GM19452 (cell line): ENCODE measurements around the gene SLC47A2.
"Not testable (repeated sequence)": the region's sequence is repeated elsewhere in the genome, so short reads cannot be mapped to it uniquely, and the experiment has no call there.

Experiments used
- ATAC-seq: cut with Tn5 transposase; IDR thresholded peaks from one replicate; pipeline ENCODE4 v1.9.1; 2021; ENCODE audit not compliant: unreplicated experiment

Gene SLC47A2

DNA sequence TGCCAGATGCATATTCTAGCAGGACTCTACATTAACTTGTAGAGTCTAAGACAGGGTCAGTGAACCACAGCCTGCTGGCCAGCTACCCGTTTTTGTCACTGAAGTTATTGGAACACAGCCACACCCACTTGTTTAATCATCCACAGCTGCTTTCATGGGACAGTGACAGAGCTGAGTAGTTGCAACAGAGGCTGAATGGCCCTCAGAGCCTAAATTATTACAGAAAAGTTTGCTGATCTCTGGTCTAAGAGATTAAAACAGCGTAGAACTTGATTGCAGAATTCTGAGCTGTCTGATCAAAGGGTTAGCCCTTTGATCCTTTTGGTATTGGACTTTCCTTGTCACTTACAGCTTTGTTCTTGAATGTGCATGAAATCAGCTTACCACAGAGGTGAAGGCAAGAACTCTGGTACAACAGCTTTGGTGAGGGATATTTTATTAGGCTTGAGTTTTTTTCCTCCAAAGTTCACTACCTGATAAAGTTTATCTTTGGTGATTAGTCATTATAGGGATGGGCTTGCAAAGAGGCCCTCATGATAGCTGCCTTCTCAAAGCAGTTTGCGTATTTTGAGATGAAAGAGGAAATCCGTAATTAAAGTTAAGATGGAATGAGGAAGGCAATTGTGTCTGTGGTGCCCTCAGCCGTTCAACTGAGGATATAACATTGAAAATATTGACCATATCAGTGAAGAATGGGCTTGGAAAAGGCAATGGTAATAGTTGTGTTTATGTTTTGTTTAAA, 44.2 kb downstream of the SLC47A2 start:
- ATAC-seq = no peak

DNA sequence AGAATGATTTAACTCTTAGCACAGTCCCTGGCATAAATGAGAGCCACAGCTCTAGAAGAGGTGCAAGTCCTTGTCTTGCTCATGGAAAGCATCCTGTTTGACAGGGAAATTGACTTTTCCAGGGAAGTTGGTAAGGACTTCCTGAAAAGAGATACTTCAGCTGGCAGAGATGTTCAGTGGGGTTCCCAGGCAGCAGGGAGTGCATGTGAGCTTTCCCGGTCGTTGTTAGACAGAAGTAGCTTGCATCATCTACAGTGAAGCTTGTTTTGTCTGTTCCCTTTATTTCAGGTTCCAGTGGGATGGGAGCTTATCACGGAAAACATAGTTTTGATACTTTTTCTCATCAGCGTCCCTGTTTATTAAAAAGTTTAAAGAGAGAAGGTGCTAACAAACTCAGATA, 45.0 kb downstream of the SLC47A2 start:
- ATAC-seq = no peak

DNA sequence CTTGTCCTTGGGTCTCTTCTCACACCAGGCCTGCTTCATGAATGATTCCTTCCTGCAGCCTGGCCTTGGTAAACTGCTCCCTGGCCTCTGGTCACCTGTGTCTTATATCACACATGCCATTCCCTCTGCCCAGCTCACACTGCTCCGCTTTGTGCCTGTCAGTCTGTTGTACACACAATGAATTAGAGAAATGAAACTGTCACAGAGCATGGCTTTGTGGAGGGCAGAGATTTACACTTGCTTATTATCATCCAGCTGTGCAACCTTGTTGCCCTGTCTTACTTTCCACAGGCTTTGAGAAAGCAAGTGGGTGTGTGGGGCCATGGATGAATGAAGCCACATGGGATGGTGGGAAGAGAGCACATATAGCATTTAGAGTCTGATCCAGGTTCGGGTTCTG, 45.5 kb downstream of the SLC47A2 start:
- ATAC-seq = no peak

DNA sequence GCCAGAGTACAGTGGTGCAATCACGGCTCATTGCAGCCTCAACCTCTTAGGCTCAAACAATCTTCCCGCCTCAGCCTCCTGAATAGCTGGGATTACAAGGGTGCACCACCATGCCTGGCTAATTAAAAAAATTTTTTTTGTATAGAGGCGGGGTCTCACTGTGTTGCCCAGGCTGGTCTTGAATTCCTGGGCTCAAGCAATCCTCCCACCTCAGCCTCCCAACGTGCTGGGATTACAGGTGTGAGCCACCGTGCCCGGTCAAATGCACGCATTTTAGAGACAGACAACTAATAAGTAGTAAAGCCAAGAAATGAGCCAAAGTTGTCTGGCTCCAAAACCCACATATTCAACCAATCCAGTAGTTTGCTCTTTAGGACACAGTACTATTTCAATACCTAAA, 46.7 kb downstream of the SLC47A2 start:
- not testable (repeated sequence) for ATAC-seq

DNA sequence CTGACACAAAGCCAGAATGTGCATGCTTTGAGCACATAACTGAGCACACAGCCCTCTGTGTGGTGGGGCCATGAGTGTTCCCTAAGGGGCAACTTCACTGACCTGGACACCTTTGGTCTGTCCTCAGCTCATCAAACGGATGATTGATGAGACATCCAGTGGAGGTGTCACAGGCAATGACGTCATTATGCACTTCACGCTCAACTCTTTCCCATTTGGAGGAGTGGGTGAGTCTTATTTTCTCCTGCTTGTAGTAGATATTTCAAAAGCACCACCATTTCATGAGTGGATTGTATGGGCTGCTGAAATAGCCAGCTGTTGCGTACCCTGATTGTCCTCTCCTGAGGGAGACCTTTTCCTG, 51.6 kb downstream of the SLC47A2 start:
- no peak for ATAC-seq

DNA sequence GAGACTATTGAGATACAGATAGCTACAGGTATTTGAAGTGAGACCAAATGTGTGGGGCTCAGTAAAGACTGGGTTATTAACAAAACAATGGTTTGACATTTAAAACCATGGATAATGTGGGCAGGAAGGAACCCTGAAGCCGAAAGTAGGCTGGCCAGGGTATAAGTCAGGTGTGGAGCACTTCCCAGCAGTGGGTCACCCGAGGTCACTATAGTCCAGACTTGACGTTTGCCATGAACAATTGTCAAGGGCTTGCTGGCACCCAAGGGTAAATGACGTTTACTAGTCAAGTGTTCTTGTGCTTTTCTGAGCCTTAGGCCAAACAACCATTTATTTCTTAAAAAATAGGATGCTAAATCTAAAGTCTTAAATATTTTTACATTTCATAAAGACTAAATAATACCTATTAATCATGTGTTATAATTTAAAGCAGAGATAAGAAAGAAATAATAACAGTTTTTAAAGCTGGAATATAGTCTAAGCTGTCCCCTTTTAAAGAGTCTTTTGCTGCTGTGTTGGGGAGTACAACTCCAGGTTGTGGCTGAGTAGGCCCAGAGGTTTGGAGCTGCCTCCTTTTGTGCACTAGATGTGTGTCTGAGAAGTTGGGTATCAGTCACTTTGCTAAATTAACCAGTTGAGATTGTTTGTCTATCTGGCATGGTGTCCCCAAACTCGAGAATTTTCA, 52.1 kb downstream of the SLC47A2 start:
- no peak for ATAC-seq

DNA sequence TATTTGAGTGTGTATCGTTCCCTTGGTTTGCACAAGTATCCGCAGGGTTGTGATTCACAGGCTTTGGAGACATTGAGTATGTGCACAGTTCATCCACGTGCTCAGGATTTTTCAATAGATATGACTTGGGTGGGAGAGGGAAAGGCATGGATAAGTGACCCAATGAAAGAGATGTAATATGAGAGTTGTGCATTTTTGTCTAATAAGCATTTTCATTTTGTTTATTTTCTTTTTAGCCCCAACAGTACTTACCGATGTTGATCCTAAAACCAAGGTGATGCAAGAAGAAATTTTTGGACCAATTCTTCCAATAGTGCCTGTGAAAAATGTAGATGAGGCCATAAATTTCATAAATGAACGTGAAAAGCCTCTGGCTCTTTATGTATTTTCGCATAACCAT, 53.3 kb downstream of the SLC47A2 start:
- no peak for ATAC-seq

DNA sequence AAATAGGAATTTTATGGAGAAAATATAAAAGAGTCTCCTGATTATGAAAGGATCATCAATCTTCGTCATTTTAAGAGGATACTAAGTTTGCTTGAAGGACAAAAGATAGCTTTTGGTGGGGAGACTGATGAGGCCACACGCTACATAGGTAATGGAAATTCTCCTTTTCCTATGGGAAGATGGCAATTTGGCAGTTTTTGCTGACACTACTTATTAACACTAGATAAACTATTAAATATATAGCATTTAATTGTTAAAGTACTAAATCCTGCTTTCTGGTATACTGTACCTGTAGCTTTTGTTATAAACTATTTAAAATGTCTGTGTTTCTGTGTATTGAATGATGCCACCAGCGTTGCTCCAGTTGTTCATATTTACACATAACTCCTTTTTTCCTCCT, 55.3 kb downstream of the SLC47A2 start:
- ATAC-seq = no peak

DNA sequence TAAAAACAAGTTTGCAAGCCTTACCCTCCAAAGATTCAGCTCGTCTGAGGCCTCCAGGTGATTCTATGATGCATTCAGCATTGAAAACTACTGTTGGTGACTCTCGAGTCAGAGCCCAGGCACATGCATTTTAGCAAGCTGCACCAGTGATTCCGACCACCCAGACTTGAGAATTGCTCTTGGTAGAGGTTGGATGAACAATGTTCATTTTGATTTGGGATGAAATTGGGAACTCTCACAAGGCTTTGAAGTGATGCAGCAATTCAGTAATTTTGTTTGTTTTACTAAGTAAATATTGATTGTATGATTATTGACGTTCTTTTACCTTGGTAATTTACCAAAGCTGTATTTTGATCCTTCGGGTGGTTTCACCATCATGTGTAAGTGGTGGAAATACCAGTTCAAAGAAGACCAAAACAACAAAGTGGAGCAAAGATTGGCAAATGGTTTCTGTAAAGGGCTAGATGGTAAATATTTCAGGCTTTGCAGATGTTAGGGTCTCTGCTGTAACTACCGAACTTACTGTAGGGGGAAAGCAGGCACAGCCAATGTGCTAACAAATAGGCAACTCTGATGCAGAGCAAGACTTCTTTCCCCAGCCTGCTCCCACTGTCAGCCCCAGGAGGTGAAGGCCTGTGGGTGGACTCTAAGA, 56.0 kb downstream of the SLC47A2 start:
- ATAC-seq = no peak

DNA sequence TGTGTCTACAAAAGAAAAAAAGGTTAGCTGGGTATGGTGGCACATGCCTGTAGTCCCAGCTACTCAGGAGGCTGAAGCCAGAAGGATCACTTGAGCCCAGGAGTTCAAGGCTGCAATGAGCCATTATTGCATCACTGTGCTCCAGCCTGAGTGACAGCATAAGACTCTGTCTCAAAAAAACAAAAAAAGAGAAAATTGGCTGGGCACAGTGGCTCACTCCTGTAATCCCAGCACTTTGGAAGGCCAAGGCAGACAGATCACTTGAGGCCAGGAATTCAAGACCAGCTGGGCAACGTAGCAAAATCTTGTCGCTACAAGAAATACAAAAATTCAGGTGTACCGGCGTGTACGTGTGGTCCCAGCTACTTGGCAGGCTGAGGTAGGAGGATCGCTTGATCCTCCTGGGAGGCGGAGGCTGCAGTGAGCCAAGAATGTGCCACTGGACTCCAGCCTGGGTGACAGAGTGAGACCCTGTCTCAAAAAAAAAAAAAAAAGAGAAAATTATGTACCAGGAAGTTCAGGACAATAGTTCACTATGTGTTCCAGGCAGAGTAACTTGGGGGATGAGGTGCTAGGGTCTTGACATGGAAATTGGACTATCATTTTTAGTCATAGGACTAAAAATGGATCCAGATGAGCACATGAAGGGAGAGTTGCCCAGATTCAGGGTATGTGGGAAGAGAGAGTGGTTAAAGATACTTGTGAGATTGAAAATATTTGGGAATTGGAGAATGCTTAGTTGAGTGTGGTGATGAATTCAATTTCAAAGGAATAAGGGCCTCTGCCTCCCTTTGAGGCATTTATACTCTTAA, 56.8 kb downstream of the SLC47A2 start:
- ATAC-seq = no peak

DNA sequence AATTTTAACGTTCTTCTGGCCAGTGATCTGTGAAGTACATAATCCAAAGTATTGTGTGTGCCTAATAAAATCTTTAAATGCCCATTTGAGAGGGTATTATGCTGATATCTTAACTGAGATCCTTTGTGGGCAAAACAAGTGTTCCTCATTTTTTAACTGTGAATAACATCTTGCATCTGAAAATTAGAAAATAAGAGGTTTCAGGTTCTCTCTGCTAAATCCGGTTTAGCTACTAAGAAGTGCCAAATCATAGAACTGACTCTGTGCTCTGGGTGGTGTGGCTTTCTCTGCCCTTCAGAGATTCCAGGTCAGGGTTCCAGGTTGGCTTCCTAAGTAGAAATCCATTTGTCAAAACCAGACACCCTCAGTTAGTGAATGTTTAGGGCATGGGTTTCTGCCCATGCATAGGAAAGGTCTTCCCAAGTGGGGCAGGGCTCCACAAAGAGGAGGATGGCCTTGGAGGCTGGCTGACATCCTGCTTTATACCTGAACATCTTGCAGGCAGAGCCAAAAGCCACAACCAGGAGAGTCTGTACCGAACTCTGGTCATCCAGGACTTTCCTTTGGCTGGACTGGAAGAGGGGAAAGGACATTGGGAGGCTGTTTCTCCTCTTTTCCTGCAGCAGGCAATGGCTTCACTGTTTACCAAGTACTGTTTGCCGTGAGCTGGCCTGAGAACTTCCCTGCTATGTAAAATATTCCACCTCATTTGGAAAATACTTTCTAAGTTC, 59.4 kb downstream of the SLC47A2 start:
- ATAC-seq = no peak

DNA sequence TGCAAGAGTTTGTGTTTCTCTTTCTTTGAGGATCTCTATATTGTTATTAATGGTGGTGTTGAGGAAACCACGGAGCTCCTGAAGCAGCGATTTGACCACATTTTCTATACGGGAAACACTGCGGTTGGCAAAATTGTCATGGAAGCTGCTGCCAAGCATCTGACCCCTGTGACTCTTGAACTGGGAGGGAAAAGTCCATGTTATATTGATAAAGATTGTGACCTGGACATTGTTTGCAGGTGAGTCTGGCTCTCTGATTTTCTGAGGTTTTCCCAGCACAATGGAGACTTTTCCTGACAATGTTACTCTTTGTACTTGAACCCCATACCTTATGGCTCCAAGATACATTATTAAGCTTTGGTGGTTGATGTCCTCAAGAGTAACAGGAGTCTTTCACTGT, 60.0 kb downstream of the SLC47A2 start:
- ATAC-seq = no peak

DNA sequence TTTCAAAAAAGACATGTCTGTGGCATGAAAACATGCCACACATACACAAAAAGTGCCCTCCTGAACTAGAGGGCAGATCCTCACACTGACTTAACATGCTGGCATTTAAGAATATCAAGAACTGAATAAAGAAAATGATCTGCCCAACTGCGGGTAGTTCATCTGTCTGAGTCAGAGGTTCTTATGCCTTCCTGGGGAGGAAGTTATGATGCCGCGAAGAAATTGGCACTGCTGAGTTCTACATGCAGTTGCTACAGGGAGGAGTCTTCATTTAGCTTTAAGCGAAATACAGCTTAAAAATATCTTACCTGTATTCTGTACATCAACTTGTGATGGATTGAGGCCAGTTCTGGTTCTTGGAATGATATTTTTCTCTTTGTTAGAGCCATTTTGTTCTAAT, 61.5 kb downstream of the SLC47A2 start:
- ATAC-seq = no peak

DNA sequence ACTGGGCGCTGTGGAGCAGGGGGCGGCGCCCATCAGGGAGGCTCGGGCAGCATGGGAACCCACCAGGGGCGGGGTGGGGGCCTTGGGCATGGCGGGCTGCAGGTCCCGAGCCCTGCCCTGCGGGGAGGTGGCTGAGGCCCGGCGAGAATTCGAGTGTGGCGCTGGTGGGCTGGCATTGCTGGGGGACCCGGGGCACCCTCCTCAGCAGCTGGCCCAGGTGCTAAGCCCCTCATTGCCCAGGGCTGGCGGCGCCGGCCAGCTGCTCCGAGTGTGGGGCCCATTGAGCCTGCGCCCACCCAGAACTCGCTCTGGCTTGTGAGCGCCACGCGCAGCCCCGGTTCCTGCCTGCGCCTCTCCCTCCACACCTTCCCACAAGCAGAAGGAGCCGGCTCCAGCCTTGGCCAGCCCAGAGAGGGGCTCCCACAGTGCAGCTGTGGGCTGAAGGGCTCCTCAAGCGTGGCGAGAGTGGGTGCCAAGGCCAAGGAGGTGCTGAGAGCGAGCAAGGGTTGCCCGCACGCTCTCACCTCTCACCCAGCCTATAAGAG, 62.0 kb downstream of the SLC47A2 start:
- ATAC-seq = no peak

DNA sequence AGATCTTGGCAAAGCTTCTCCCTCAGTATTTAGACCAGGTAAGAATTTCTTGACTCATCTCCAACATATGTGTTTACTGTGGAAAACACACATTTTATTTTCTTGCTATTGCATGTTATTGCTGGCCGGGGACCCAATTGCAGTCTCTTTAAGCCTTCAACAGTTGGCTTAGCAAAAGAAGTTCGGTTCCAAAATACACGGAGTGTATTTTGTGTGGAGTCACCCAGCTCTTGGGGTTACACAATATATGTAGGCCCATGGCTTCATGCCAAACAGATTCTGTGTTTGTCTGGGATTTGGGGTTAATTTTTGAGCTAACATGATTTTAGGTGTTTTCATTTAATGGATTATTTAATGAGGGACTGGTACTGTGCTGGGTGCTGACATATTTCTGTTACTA, 63.8 kb downstream of the SLC47A2 start:
- no peak for ATAC-seq

DNA sequence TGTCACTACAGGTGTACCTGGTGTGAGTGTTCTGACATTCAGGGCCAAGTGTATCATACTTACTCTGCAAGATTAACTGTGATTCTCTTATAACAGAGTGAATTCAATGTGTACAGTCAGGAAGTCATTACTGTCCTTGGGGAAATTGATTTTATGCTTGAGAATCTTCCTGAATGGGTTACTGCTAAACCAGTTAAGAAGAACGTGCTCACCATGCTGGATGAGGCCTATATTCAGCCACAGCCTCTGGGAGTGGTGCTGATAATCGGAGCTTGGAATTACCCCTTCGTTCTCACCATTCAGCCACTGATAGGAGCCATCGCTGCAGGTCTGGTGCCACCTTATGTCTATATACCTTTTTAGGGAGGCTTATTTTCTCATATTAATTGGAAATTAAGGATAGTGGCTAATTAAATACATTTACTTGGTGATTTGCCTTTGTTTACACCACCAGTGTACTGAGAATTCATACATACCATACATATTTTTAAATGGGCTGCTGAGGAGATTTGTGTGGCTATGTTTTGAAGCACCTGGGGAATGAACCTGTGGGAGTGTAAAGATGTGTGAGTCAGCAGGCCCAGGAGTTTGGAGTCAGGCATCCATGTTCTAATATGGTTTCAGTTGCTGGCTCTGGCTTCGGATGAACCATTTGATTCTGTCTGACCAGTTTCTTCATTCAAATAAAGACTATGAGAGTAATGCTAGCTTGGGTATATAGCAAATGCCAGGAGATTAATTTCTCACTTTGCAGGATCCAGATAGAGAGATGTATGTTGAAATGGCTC, 64.7 kb downstream of the SLC47A2 start:
- no peak for ATAC-seq

DNA sequence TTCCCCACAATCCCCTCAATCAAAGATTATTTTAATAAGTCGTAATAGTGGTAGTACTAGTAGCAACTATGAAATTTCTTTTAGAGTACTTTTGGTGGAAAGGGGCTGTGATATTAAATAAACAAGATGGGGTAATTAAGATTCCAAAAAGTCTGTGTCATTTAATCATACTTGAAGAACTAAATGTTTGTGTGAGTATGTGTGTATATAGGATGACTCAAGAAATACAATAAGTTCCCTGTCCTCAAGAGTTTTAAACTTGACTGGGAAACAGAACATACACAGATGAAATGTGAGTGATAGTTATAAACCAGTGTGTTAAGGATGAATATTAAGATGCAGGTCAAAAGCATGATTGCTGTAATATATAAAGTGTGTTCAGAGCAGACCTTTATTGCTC, 65.6 kb downstream of the SLC47A2 start:
- no peak for ATAC-seq

DNA sequence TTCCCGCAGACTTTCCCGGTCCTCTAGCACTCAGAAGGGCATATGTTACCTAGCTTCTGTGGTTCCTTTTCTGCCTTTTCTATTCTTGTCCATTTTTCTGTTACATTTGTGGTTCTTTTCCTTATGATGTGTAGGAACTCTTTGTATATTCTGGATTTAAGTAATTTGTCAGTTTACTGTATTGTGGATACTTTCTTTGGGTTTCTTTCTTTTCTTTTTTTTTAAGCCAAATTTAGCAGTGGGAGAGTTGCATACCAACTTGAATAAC, 67.2 kb downstream of the SLC47A2 start:
- ATAC-seq = no peak

DNA sequence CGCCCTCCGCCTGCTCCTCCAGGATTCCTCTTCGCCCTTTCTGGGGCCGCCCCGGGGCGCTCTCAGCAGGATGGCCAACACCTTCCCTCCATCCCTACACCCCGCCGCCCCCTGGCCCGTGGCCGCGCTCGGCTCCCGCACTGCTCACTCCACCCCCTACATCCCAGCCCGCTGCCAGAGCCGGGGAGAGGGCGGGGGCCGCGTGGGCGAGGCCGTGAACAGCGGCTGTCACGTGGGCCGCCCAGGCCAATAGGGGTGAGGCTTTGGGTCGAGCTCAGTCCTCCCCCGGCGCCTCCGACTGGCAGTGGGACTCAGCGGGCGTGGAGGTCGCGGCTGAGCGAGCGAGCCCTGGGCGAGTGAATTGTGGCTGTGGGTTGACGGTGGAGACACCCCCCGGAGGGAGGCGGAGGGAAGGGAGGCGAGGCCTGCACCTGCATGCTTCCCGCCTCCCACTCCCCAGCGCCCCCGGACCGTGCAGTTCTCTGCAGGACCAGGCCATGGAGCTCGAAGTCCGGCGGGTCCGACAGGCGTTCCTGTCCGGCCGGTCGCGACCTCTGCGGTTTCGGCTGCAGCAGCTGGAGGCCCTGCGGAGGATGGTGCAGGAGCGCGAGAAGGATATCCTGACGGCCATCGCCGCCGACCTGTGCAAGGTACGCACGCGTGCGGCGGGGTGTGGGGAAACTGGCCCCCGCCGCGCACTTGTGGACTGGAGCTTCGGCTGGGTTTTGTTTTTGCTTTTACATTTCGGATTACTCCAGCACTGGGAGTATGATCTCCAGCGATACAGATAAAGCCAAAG, 67.7 kb downstream of the SLC47A2 start, which contains the start of gene ALDH3A2:
ALDH3A2 (plus strand) TSS at position 277 of the 799 bp plus-strand sequence; CDS start at position 498, 221 bp downstream.
- ATAC-seq = peak; percentile 89
